22Rv1 (cell line): Measurements from ENCODE around the gene FAM120B.
"Not testable (repeated sequence)": the region's sequence is repeated elsewhere in the genome, so short reads cannot be mapped to it uniquely, and the experiment has no call there.

Source experiments
- H3K27ac ChIP-seq: fragments of 450-650 bp; 2 replicates; pipeline ENCODE4 v1.5.1; 2017
- ZFX ChIP-seq: fragments of 450-650 bp; IDR thresholded peaks from 2 replicates; pipeline ENCODE4 v1.6.1; 2017; ENCODE audit warnings: antibody characterized with exemption, borderline replicate concordance
- TF ChIP-seq, protein P1 (sequence below): fragments of 450-650 bp; IDR thresholded peaks from 2 replicates; pipeline ENCODE4 v1.5.1; 2017; ENCODE audit warnings: mild to moderate bottlenecking

FAM120B gene

DNA sequence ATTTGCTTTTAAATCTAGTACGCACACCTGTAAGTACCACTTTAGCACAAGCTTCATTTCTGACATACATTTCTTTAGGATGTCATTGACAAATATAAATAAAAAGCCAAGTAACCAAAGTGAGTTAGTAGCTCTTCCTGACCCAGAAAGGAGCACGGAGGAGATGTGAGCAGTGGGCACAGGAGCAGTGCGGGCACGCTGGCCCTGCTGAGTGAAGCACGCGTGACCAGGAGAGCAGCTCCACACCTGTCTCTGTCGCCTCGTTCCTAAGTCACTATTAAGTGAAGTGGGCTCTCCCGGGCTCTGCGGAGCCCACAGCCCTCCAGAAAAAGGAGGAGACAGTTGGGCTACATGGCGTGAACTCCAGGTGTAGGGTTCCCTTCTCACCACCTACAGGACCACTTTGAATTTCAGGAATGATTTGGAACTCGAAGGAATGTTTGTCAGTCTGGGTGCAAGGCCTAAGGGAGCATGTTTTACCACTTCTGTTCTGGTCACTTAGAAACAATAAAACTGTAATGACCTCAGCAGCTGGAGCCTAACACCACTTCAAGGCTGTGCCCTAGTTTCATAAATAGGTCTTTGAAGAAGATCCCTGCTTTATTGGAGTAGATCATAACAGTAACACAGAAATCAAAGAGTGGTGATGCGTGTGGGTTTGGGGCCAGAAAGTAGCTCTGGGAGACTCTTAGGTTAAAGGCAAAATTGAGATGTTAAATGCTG lies 95.9 kb downstream of the FAM120B start:
- TF ChIP-seq, protein P1, sequence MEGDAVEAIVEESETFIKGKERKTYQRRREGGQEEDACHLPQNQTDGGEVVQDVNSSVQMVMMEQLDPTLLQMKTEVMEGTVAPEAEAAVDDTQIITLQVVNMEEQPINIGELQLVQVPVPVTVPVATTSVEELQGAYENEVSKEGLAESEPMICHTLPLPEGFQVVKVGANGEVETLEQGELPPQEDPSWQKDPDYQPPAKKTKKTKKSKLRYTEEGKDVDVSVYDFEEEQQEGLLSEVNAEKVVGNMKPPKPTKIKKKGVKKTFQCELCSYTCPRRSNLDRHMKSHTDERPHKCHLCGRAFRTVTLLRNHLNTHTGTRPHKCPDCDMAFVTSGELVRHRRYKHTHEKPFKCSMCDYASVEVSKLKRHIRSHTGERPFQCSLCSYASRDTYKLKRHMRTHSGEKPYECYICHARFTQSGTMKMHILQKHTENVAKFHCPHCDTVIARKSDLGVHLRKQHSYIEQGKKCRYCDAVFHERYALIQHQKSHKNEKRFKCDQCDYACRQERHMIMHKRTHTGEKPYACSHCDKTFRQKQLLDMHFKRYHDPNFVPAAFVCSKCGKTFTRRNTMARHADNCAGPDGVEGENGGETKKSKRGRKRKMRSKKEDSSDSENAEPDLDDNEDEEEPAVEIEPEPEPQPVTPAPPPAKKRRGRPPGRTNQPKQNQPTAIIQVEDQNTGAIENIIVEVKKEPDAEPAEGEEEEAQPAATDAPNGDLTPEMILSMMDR: no peak
- TF ChIP-seq ZFX: no peak
- no peak overlapping the region for H3K27ac ChIP-seq

DNA sequence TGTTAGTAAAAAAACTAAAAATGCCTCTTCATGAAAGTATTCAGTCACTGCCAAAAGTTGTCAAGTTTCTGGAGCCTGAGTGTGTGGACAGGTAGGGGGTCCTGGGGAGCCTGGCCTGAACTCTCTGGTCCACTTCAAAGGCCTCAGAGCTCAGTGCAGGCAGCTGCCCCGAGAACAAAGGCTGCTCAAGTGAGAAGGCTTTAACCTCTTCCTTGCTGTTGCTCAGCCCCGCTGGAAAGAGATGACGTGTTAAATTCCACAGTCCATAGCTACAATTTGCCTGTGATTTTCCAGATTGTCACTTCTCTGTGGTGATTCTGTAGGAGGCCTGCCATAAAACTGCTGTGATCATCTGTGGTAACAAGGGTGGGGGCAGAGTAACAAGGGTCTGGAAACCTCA lies 96.9 kb downstream of the FAM120B start:
- TF ChIP-seq, protein P1: no peak
- no peak for TF ChIP-seq ZFX
- H3K27ac ChIP-seq: no peak overlapping the region

DNA sequence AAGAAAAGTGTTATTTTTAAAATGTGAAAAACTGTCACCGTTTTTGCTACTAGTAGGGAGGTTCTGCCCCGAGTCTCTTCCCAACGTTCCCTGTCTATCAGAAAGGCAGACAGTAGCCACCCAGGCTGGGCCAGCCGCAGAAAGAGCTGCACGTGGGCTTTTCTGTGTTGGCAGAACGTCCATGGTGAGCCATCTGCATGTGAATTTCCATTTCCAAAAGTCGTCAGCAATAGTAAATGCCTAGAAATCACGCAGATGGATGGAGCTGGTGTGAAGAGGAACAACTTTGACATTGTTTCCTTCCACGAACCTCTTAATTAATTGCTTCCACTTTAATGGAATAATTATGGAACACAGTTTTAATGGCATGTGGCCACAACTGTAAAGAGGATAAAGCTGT lies 97.5 kb downstream of the FAM120B start:
- H3K27ac ChIP-seq: no peak overlapping the region
- no peak for TF ChIP-seq ZFX
- TF ChIP-seq, protein P1: no peak

DNA sequence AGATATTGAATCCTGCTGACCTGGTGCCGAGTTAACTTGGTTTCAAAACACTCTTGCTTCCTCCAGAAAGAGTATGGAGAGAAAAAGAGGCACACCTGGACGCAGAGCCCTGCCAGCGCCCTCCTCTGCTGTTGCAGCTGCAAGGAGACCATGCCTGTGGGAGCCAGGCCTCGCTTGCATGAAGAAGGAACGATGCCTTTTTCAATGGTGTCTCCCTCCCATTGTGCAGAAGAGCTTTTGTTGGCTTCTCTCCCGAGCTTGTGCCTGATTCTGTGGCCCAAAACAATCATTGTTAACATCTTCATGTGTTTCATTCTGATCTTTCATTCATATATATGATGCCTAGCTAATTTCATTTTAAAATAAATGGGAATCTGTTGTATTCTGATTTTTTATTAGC lies 98.1 kb downstream of the FAM120B start:
- no peak overlapping the region for H3K27ac ChIP-seq
- TF ChIP-seq, protein P1: no peak
- no peak for TF ChIP-seq ZFX

DNA sequence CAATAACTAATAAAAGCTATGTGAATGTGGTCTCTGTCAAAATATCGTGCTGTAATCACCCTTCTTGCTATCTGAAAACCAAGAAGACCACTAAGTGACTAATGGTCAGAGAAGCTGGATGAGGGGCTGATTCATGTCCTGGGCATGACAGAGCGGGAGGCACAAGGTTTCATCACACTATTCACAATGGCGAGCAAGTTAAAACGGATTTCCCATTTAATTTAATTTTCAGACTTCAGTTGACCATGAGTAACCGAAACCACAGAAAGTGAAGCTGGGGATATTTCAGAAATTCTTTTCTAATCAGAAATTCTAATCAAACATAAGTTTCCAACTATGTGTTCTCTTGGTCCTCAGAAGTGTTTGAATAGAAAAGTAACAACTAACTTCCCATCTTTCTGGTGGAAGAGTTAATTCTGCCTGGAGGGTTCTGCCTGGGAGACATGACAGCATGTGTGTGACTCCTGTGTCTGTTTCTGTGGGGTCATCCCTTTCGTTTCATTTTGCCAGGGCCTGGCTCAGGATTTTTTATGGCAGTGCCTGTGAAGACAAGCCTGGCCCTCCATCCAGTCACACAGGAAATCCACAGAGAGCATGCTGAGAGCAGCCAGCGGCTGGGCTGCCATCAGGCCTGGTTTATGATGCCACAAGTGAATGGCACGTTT lies 98.9 kb downstream of the FAM120B start:
- TF ChIP-seq ZFX: no peak
- TF ChIP-seq, protein P1: no peak
- H3K27ac ChIP-seq: no peak overlapping the region

DNA sequence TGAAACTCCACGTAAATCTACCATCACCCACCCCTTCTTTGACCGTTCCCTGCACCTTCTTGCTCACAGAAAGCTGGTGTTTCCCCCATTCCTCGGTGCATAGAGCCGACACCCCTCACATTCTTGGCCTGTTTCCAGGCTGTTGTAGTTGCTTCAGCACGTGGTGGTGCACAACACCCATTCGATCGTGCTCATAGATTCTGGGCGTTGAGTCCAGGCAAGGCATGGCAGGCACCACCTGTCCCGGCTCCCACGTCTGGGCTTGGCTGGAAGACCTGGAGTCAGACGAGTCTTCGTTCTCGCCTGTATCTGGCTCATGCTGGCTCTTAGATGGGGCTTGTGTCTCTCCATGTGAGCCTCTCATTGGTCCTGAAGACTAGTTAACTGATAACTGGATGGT lies 100.6 kb downstream of the FAM120B start:
- TF ChIP-seq, protein P1: no peak
- TF ChIP-seq ZFX: no peak
- no peak overlapping the region for H3K27ac ChIP-seq

DNA sequence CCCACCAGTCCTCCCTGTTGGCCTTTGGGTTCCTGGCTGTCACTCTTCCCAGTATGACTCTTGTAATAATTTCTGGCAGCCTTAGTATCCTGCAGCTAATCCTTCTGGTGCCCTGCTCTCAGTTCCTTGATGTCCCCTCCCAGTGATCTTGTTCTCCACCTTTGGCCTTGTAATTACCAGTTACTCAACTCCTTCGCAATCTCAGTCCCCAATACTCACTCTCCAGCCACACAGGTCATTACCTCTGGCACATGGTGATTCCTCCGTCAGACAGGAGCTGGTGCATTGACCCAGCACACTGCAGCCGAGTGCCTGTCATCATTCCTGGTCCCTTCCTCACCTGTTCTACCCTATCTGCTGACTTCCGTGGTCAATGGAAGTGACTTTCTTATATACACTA lies 101.4 kb downstream of the FAM120B start:
- no peak overlapping the region for H3K27ac ChIP-seq
- TF ChIP-seq, protein P1: no peak
- TF ChIP-seq ZFX: no peak

DNA sequence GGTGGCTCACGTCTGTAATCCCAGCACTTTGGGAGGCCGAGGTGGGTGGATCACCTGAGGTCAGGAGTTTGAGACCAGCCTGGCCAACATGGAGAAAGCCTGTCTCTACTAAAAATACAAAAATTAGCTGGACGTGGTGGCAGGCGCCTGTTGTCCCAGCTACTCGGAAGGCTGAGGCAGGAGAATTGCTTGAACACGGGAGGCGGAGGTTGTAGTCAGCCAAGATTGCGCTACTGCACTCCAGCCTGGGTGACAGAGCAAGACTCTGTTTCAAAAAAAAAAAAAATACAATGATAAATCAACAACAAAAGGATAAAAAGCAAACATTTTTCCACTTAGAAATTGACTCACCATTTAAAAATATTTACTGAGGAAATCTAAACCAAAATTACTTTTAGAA lies 103.2 kb downstream of the FAM120B start:
- not testable (repeated sequence) for H3K27ac ChIP-seq
